Upper lobe of left lung (tissue), 6 donors: ENCODE results near the gene EGFR. TPM values are rescaled to one million over a fixed set of nuclear protein-coding genes. Genes with fewer than 3 reads are reported as not detected.

Experiments used
- ATAC-seq, 2 donors: fragments of 200-7000 bp; cut with Tn5 transposase; one replicate each; pipeline ENCODE4 v1.9.1; 2022; ENCODE audit warnings: mild to moderate bottlenecking in 2 of 2, moderate library complexity in 2 of 2; ENCODE audit not compliant: low FRiP score in 2 of 2
- DNase-seq, 2 donors: peaks; one replicate each; pipeline ENCODE4 v3.0.0-alpha.2; 2019 to 2020
- H3K27ac ChIP-seq, 4 donors: fragments of 200-600 bp; sonication (generic); one replicate each; pipeline ENCODE4 v1.5.1; 2016 to 2019
- H3K27me3 ChIP-seq, 4 donors: fragments of 200-600 bp; sonication (generic); one replicate each; pipeline ENCODE4 v1.5.1; 2017 to 2019
- H3K36me3 ChIP-seq, 4 donors: fragments of 200-600 bp; sonication (generic); one replicate each; pipeline ENCODE4 v1.5.1; 2016 to 2019
- H3K4me1 ChIP-seq, 4 donors: fragments of 200-600 bp; sonication (generic); one replicate each; pipeline ENCODE4 v1.5.1; 2018 to 2019
- H3K4me3 ChIP-seq, 4 donors: fragments of 200-600 bp; sonication (generic); one replicate each; pipeline ENCODE4 v1.5.1; 2017 to 2019; ENCODE audit warnings: mild to moderate bottlenecking in 2 of 4, moderate library complexity in 1 of 4
- H3K9me3 ChIP-seq, 4 donors: fragments of 200-600 bp; sonication (generic); one replicate each; pipeline ENCODE4 v1.5.1; 2018 to 2019
- EP300 ChIP-seq, 4 donors: sonication (generic); formaldehyde crosslinking; IDR thresholded peaks; one replicate each; pipeline ENCODE4 v1.5.1; 2017; ENCODE audit warnings: antibody characterized with exemption in 4 of 4, control low read depth in 2 of 4
- POLR2A ChIP-seq, 4 donors: fragments of 450-650 bp; IDR thresholded peaks; one replicate each; pipeline ENCODE4 v1.5.1; 2016 to 2017; ENCODE audit warnings: antibody characterized with exemption in 4 of 4, mild to moderate bottlenecking in 2 of 4
- POLR2AphosphoS5 ChIP-seq, 2 donors: sonication (generic); formaldehyde crosslinking; IDR thresholded peaks; one replicate each; pipeline ENCODE4 v1.5.1; 2017; ENCODE audit warnings: antibody characterized with exemption in 2 of 2
- WGBS, 2 donors: methylation state at CpG; one replicate each; pipeline ENCODE4 v1.1.5; 2017 to 2018; 5-methylcytosine and 5-hydroxymethylcytosine counted together
- total RNA-seq, 6 donors: library from RNA; depleted of rRNA in 4 of 6; stranded (reverse); fragments of >200 nt in 4 of 6; gene quantifications; one replicate each; pipeline versions ENCODE4 v1.1.0 to v1.2.1, GENCODE V29; 2016 to 2021
- TF ChIP-seq, protein P1 (sequence below), 6 experiments: fragments of 450-650 bp in 4 of 6; fragments of 200-600 bp in 2 of 6; sonication (generic) in 2 of 6; IDR thresholded peaks; one replicate each; pipeline ENCODE4 v1.5.1; 2016 to 2019; ENCODE audit warnings: antibody characterized with exemption in 6 of 6
- donor health status: DM: no; HTN: no; CAD: no; lungs with moderate emphysema.
- donor health status: DM: no; HTN: yes; CAD: no; lungs with severe emphysema.

Gene EGFR
- total RNA-seq, 6 donors from 2014 or later: 58.7 to 110 (median 93.2) TPM

DNA sequence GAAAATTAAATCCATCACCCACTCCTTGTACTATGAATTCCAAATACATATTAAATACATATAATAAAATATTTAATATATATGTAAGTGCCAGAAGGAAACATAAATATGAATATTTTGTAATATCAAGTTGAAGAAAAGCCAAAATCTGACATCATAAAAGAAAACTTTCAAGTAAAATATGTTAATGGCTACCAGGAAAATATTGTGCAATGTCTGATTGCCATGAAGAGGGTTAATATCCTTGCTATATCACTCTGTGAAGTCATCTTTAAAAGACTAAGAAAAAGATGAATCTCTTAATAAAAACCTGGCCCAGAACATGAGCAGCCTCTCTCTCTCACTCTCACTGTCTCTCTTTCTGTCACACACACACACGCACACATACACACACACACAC lies 130.2 kb downstream of the EGFR start:
- H3K9me3 ChIP-seq: no peaks in the 10 kb centered on the region
- H3K36me3 ChIP-seq: peaks cover 2 to 73% (median 36%) of the 10 kb centered on the region in 4 donors
- peaks cover 0 to 4% (median 0%) of the 10 kb centered on the region in 4 donors for H3K4me1 ChIP-seq
- H3K27ac ChIP-seq: no peak overlapping the region
- WGBS, 2 donors: 90% methylated on average over 1 of the region's 1 CpG
- ATAC-seq (no peak), DNase-seq (no peak)
- H3K4me3 ChIP-seq: no peak overlapping the region
- TF ChIP-seq POLR2A (IDR thresholded peaks at IDR 0.05) (no peak), EP300 (IDR thresholded peaks at IDR 0.05) (no peak), POLR2AphosphoS5 (IDR thresholded peaks at IDR 0.05) (no peak)
- TF ChIP-seq, protein P1, sequence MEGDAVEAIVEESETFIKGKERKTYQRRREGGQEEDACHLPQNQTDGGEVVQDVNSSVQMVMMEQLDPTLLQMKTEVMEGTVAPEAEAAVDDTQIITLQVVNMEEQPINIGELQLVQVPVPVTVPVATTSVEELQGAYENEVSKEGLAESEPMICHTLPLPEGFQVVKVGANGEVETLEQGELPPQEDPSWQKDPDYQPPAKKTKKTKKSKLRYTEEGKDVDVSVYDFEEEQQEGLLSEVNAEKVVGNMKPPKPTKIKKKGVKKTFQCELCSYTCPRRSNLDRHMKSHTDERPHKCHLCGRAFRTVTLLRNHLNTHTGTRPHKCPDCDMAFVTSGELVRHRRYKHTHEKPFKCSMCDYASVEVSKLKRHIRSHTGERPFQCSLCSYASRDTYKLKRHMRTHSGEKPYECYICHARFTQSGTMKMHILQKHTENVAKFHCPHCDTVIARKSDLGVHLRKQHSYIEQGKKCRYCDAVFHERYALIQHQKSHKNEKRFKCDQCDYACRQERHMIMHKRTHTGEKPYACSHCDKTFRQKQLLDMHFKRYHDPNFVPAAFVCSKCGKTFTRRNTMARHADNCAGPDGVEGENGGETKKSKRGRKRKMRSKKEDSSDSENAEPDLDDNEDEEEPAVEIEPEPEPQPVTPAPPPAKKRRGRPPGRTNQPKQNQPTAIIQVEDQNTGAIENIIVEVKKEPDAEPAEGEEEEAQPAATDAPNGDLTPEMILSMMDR (IDR thresholded peaks at IDR 0.05): no peak
- no peaks in the 10 kb centered on the region for H3K27me3 ChIP-seq

DNA sequence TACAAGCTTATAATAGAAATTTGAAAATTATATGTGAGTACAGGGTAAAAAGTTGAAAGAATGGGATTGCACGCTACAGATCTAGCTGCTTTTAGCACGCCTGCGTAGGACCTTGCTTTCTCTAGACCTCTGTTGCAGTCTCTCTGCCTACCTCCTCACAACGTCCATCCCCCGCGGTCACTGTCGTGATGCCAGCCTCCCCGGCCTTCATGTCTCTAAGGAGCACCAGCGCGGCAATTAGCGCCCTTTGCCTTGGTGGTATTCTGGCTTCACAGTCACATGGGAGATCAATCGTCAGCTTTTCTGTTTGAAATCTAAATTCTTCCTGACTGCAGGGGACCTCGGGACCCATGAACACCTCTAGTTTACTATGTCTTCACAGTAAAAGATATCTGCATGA lies 131.3 kb downstream of the EGFR start:
- H3K27ac ChIP-seq: no peak overlapping the region
- peaks cover 0 to 72% (median 39%) of the 10 kb centered on the region in 4 donors for H3K36me3 ChIP-seq
- H3K4me3 ChIP-seq: no peak overlapping the region
- H3K9me3 ChIP-seq: no peaks in the 10 kb centered on the region
- H3K4me1 ChIP-seq: peaks cover 0 to 4% (median 0%) of the 10 kb centered on the region in 4 donors
- ATAC-seq (no peak), DNase-seq (no peak)
- WGBS, 2 donors: 91 to 93% methylated on average over 13 of the region's 13 CpGs
- no peaks in the 10 kb centered on the region for H3K27me3 ChIP-seq
- TF ChIP-seq, protein P1 (IDR thresholded peaks at IDR 0.05): no peak
- TF ChIP-seq POLR2A (IDR thresholded peaks at IDR 0.05): no peak
- TF ChIP-seq EP300 (IDR thresholded peaks at IDR 0.05): no peak
- no peak for TF ChIP-seq POLR2AphosphoS5 (IDR thresholded peaks at IDR 0.05)

DNA sequence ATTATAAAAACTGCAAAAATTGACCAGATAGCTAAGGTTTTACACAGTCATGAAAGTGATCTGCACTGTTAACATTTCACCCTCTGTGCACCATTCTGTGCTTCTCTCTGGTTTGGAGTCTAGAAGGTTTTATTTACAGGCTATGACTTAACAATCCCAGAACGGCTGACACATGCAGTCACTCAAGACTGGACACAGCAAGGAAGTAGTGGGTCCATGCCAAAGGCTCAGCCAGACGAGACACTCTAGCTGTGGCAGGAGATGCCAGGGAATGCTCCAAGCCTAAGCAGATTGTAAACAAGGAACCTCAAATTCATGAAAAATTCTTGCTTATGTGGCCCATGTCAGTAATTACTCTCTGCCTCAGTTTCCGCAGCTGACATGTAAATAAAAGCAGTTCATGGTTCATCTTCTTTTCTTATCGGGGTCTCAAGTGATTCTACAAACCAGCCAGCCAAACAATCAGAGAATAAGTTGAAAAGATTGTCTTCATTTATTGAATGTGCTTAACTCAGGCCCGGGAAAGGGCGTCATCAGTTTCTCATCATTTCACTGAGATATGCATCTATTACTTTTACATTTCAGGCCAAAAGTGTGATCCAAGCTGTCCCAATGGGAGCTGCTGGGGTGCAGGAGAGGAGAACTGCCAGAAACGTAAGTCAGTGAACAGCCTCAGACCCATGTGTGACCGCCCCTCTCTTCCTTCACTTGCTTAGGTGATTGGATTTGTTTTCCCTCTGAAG lies 132.1 kb downstream of the EGFR start:
- Histone ChIP-seq H3K27me3 (no peaks in the 10 kb centered on the region), H3K27ac (no peak overlapping the region), H3K9me3 (no peaks in the 10 kb centered on the region), H3K4me1 (peaks cover 0 to 4% (median 0%) of the 10 kb centered on the region in 4 donors), H3K36me3 (peaks cover 0 to 73% (median 45%) of the 10 kb centered on the region in 4 donors), H3K4me3 (no peak overlapping the region)
- WGBS, 2 donors: 85 to 89% methylated on average over 8 of the region's 8 CpGs
- DNase-seq (no peak), ATAC-seq (no peak)
- TF ChIP-seq POLR2A (IDR thresholded peaks at IDR 0.05): no peak
- no peak for TF ChIP-seq EP300 (IDR thresholded peaks at IDR 0.05)
- TF ChIP-seq, protein P1 (IDR thresholded peaks at IDR 0.05): no peak
- TF ChIP-seq POLR2AphosphoS5 (IDR thresholded peaks at IDR 0.05): no peak

DNA sequence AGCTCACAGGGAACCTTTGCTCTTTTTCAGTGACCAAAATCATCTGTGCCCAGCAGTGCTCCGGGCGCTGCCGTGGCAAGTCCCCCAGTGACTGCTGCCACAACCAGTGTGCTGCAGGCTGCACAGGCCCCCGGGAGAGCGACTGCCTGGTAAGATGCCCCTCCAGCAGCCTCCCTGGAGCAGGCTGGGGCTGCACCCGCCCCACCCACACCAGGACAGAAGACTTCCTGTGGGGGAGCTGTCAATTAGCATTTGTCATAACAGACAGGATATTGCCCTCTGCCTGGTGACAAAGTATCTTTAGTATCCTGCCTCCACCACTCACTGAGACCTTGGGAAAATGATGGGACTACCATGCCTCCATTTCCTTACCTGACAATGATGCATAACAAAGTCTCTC lies 133.7 kb downstream of the EGFR start:
- Histone ChIP-seq H3K36me3 (peaks cover 0 to 73% (median 50%) of the 10 kb centered on the region in 4 donors), H3K4me1 (peaks cover 0 to 4% (median 0%) of the 10 kb centered on the region in 4 donors), H3K4me3 (no peak overlapping the region), H3K9me3 (no peaks in the 10 kb centered on the region), H3K27ac (no peak overlapping the region), H3K27me3 (no peaks in the 10 kb centered on the region)
- peak in 1 of 2 donors; percentile 10 for ATAC-seq
- DNase-seq: peak in 1 of 2 donors; percentile 65
- 87 to 88% methylated on average over 5 to 6 of the region's 6 CpGs for WGBS, 2 donors
- TF ChIP-seq POLR2AphosphoS5 (IDR thresholded peaks at IDR 0.05) (no peak), EP300 (IDR thresholded peaks at IDR 0.05) (no peak), POLR2A (IDR thresholded peaks at IDR 0.05) (no peak)
- TF ChIP-seq, protein P1 (IDR thresholded peaks at IDR 0.05): no peak
